ENCODE measurements around the gene KIF6.

DNA sequence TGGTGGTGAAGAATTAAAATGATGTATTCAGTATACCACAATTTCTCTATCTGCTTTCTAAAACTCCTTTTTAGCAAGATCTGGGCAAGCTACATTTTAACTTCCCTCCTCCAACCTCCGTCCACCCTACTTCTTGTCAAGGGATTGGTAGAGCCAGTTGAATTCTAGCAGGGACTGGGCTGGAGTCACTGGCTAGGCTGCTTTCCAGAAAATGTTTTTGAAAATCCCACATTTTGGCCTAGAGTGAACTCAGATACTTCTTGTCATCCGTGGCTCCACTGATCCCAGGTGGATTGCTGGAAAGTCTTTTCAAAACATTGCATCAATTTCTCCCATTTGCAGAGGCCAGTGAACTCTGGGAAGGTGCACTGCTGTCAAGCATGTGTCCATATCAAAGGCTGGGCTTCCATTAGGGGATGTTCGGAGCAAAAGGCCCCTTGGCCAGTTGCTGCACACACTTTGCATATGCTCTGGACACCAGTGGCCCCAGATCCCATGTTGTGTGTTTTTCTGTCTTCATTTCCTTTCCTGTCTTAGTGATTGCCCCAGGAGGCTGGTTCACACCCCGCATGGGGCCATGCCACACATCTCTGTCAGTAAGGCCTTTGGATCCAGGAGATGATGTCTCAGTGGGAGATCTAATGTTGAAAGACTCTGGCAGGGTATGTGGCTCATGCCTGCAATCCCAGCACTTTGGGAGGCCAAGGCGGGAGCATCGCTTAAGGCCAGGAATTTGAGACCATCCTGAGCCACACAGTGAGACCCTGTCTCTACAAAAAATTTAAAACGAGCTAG lies 391.4 kb downstream of the KIF6 start:
- TF ChIP-seq, protein P1, sequence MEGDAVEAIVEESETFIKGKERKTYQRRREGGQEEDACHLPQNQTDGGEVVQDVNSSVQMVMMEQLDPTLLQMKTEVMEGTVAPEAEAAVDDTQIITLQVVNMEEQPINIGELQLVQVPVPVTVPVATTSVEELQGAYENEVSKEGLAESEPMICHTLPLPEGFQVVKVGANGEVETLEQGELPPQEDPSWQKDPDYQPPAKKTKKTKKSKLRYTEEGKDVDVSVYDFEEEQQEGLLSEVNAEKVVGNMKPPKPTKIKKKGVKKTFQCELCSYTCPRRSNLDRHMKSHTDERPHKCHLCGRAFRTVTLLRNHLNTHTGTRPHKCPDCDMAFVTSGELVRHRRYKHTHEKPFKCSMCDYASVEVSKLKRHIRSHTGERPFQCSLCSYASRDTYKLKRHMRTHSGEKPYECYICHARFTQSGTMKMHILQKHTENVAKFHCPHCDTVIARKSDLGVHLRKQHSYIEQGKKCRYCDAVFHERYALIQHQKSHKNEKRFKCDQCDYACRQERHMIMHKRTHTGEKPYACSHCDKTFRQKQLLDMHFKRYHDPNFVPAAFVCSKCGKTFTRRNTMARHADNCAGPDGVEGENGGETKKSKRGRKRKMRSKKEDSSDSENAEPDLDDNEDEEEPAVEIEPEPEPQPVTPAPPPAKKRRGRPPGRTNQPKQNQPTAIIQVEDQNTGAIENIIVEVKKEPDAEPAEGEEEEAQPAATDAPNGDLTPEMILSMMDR (IDR thresholded peaks at IDR 0.05; ENCODE audit: insufficient read depth, low read depth, low read length), result no peak
- TF ChIP-seq EZH2 (IDR thresholded peaks at IDR 0.05; ENCODE audit: insufficient read depth, low read length), result no peak
